Measurements from ENCODE around the gene EFNA3.
"Not testable (repeated sequence)": the region's sequence is repeated elsewhere in the genome, so short reads cannot be mapped to it uniquely, and the experiment has no call there.

DNA sequence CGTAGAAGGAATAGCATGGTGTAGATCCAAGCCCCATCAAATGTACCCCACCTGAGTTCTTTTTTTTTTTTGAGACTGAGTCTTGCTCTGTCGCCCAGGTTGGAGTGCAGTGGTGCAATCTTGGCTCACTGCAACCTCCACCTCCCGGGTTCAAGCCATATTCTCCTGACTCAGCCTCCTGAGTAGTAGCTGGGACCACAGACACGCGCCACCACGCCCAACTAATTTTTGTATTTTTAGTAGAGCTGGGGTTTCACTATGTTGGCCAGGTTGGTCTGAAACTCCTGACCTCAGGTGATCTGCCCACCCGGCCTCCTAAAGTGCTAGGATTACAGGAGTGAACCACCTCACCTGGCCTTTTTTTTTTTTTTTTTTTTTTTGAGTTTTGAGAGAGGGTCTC lies 39.5 kb downstream of the EFNA3 start:
- TF ChIP-seq, protein P1, sequence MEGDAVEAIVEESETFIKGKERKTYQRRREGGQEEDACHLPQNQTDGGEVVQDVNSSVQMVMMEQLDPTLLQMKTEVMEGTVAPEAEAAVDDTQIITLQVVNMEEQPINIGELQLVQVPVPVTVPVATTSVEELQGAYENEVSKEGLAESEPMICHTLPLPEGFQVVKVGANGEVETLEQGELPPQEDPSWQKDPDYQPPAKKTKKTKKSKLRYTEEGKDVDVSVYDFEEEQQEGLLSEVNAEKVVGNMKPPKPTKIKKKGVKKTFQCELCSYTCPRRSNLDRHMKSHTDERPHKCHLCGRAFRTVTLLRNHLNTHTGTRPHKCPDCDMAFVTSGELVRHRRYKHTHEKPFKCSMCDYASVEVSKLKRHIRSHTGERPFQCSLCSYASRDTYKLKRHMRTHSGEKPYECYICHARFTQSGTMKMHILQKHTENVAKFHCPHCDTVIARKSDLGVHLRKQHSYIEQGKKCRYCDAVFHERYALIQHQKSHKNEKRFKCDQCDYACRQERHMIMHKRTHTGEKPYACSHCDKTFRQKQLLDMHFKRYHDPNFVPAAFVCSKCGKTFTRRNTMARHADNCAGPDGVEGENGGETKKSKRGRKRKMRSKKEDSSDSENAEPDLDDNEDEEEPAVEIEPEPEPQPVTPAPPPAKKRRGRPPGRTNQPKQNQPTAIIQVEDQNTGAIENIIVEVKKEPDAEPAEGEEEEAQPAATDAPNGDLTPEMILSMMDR (IDR thresholded peaks at IDR 0.05) = not testable (repeated sequence)
- not testable (repeated sequence) for TF ChIP-seq POLR2A (IDR thresholded peaks at IDR 0.05; ENCODE audit: low read depth); POLR2AphosphoS5 (IDR thresholded peaks at IDR 0.05); EP300 (IDR thresholded peaks at IDR 0.05)

All from esophagus muscularis mucosa (tissue), 4 donors.